ENCODE results near the gene GRK4. TPM values are rescaled to one million over a fixed set of nuclear protein-coding genes. Genes with fewer than 3 reads are reported as not detected.
"Not testable (repeated sequence)": the region's sequence is repeated elsewhere in the genome, so short reads cannot be mapped to it uniquely, and the experiment has no call there.

The GRK4 gene
- total RNA-seq, 3 donors from 2014 or later (not counting 1 experiment from before 2014, with no cell fraction given): 2.0 to 6.4 (median 5.1) TPM

DNA sequence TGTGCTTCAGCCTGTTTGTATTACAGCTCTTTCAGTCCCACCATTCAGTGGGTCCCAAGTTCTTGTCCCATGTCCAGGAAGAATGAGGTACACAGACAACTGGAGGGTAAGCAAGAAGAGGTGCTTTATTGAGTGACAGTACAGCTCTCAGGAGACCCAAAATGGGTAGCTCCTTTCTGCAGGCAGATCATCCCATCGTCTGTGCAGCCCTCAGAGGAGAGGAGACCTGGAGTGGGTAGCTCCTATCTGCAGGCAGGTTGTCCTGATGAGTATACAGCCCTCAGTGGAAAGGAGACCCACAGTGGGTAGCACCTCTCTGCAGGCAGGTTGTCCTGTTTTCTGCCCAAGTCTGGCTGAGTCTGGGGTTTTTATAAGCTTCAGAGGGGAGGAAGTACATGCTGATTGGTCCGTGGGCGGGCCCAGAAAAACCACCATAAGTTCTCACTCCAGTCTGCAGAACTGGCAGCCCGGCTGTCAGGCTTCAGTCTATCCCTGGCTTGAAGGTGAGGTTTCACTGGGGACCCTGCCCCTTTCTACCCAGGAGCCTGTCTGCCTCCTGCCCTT lies 18.0 kb downstream of the GRK4 start:
- Mint-ChIP-seq H3K36me3 (no peaks in the 10 kb centered on the region), H3K4me1 (peaks cover 5 to 6% of the 10 kb centered on the region in 2 donors), H3K9me3 (no peaks in the 10 kb centered on the region), H3K4me3 (no peak overlapping the region), H3K27ac (no peak overlapping the region), H3K27me3 (ENCODE audit: low read depth in 2 of 2) (peaks cover 0 to 3% of the 10 kb centered on the region in 2 donors)
- Histone ChIP-seq H3K4me1 (ENCODE audit: control insufficient read depth, insufficient read depth, low read length) (no peaks in the 10 kb centered on the region), H3K4me3 (ENCODE audit: low read length) (no peak overlapping the region), H3K9me3 (ENCODE audit: control insufficient read depth, insufficient read depth, low read length) (peaks cover 9% of the 10 kb centered on the region), H3K27ac (ENCODE audit: low read length) (no peak overlapping the region), H3K27me3 (ENCODE audit: control insufficient read depth, insufficient read depth, low read length) (no peaks in the 10 kb centered on the region), H3K36me3 (ENCODE audit: control insufficient read depth, insufficient read depth, low read length) (no peaks in the 10 kb centered on the region)
- TF ChIP-seq, protein P1, sequence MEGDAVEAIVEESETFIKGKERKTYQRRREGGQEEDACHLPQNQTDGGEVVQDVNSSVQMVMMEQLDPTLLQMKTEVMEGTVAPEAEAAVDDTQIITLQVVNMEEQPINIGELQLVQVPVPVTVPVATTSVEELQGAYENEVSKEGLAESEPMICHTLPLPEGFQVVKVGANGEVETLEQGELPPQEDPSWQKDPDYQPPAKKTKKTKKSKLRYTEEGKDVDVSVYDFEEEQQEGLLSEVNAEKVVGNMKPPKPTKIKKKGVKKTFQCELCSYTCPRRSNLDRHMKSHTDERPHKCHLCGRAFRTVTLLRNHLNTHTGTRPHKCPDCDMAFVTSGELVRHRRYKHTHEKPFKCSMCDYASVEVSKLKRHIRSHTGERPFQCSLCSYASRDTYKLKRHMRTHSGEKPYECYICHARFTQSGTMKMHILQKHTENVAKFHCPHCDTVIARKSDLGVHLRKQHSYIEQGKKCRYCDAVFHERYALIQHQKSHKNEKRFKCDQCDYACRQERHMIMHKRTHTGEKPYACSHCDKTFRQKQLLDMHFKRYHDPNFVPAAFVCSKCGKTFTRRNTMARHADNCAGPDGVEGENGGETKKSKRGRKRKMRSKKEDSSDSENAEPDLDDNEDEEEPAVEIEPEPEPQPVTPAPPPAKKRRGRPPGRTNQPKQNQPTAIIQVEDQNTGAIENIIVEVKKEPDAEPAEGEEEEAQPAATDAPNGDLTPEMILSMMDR (IDR thresholded peaks at IDR 0.05): no peak
- intact Hi-C loops (cut with micrococcal nuclease): no loop called here
- WGBS (ENCODE audit: insufficient coverage): 93% methylated on average over 4 of the region's 4 CpGs
- no peak for DNase-seq
- no peak for ATAC-seq

DNA sequence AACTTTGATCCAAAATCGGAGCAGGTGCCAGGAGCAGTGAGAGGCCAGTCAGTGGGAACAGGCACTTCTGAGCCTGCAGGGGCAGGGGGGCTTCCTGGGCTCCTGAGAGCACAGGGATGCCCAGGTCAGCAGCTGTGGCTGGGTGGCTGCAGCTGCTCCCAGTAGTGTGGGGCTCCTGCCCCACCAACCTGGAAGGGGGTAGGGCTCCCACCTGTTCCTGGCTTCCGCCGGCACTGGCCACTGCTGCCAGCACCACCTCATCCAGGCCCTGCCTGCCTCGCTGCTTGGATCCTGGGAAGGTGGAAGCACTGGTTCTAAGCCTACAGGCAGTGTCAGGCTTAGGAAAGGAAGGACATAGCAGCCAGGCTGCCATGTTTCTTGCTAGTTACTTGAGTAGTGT lies 18.6 kb downstream of the GRK4 start:
- intact Hi-C loops (cut with micrococcal nuclease): no loop called here
- TF ChIP-seq, protein P1 (IDR thresholded peaks at IDR 0.05): no peak
- Mint-ChIP-seq H3K4me1 (peaks cover 5 to 6% of the 10 kb centered on the region in 2 donors), H3K9me3 (no peaks in the 10 kb centered on the region), H3K27ac (no peak overlapping the region), H3K4me3 (no peak overlapping the region), H3K36me3 (no peaks in the 10 kb centered on the region), H3K27me3 (ENCODE audit: low read depth in 2 of 2) (peaks cover 0 to 3% of the 10 kb centered on the region in 2 donors)
- no peaks in the 10 kb centered on the region for H3K27me3 ChIP-seq (ENCODE audit: control insufficient read depth, insufficient read depth, low read length)
- H3K4me3 ChIP-seq (ENCODE audit: low read length): no peak overlapping the region
- H3K9me3 ChIP-seq (ENCODE audit: control insufficient read depth, insufficient read depth, low read length): peaks cover 9% of the 10 kb centered on the region
- DNase-seq (no peak), ATAC-seq (no peak)
- H3K27ac ChIP-seq (ENCODE audit: low read length): no peak overlapping the region
- H3K4me1 ChIP-seq (ENCODE audit: control insufficient read depth, insufficient read depth, low read length): no peaks in the 10 kb centered on the region
- WGBS (ENCODE audit: insufficient coverage): 91% methylated on average over 4 of the region's 4 CpGs
- no peaks in the 10 kb centered on the region for H3K36me3 ChIP-seq (ENCODE audit: control insufficient read depth, insufficient read depth, low read length)

DNA sequence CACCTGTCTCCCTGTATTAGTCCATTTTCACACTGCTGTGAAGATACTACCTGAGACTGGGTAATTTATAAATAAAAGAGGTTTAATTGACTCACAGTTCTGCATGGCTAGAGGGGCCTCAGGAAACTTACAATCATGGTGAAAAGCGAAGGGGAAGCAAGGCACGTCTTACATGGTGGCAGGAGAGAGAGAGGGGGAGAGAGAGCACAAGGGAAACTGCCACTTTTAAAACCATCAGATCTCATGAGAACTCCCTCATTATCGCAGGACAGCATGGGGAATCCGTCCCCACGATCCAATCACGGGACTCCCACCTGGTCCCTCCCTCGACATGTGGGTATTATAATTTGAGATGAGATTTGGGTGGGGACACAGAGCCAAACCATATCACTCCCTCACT lies 20.3 kb downstream of the GRK4 start:
- 100% methylated on average over 2 of the region's 7 CpGs for WGBS (ENCODE audit: insufficient coverage)
- H3K27me3 Mint-ChIP-seq (ENCODE audit: low read depth in 2 of 2); H3K36me3 Mint-ChIP-seq; H3K4me3 Mint-ChIP-seq; H3K9me3 Mint-ChIP-seq; H3K4me1 ChIP-seq (ENCODE audit: control insufficient read depth, insufficient read depth, low read length); H3K9me3 ChIP-seq (ENCODE audit: control insufficient read depth, insufficient read depth, low read length); H3K27ac ChIP-seq (ENCODE audit: low read length); intact Hi-C loops (cut with micrococcal nuclease); H3K27ac Mint-ChIP-seq; H3K4me1 Mint-ChIP-seq; ATAC-seq; H3K36me3 ChIP-seq (ENCODE audit: control insufficient read depth, insufficient read depth, low read length); DNase-seq; H3K4me3 ChIP-seq (ENCODE audit: low read length); H3K27me3 ChIP-seq (ENCODE audit: control insufficient read depth, insufficient read depth, low read length): not testable (repeated sequence)

DNA sequence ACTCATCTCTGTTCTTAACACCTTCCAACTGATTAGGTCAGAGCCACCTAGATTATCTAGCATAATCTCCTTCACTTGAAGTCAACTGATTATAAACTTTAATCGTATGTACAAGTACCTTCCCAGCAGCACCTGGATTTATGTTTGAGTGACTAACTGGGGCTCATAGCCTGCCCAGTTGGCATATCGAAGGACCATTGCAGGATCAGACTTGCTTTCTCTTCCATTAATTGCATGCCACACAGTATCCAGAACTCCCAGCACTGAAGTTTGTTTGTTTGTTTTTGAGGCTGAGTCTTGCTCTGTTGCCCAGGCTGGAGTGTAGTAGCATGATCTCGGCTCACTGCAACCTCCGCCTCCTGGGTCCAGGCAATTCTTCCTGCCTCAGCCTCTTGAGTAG lies 27.9 kb downstream of the GRK4 start:
- Histone ChIP-seq H3K36me3 (ENCODE audit: control insufficient read depth, insufficient read depth, low read length) (no peaks in the 10 kb centered on the region), H3K27me3 (ENCODE audit: control insufficient read depth, insufficient read depth, low read length) (no peaks in the 10 kb centered on the region), H3K4me1 (ENCODE audit: control insufficient read depth, insufficient read depth, low read length) (no peaks in the 10 kb centered on the region), H3K9me3 (ENCODE audit: control insufficient read depth, insufficient read depth, low read length) (no peaks in the 10 kb centered on the region), H3K27ac (ENCODE audit: low read length) (no peak overlapping the region), H3K4me3 (ENCODE audit: low read length) (no peak overlapping the region)
- Mint-ChIP-seq H3K4me1 (no peaks in the 10 kb centered on the region), H3K36me3 (no peaks in the 10 kb centered on the region), H3K4me3 (no peak overlapping the region), H3K27me3 (ENCODE audit: low read depth in 2 of 2) (peaks cover 0 to 2% of the 10 kb centered on the region in 2 donors), H3K9me3 (no peaks in the 10 kb centered on the region), H3K27ac (no peak overlapping the region)
- intact Hi-C loops (cut with micrococcal nuclease): no loop called here
- no peak for DNase-seq
- no peak for ATAC-seq
- TF ChIP-seq, protein P1 (IDR thresholded peaks at IDR 0.05): no peak
- 92% methylated on average over 4 of the region's 4 CpGs for WGBS (ENCODE audit: insufficient coverage)
